ENCODE results near the gene UNC45A. TPM values are rescaled to one million over a fixed set of nuclear protein-coding genes. Genes with fewer than 3 reads are reported as not detected.

Gene UNC45A
- polyA plus RNA-seq, 3 donors = 29.3 to 42.6 (median 30.4) TPM

GRCh38 chr15:90953947-90954711, 19.0 kb downstream of the UNC45A start:
- DNase-seq = no peak
- peaks cover 23 to 38% of the 10 kb centered on the region in 2 donors for H3K4me1 ChIP-seq (ENCODE audit: control insufficient read depth in 1 of 2, insufficient read depth in 2 of 2, low read length in 2 of 2)
- WGBS (ENCODE audit: insufficient coverage) = 88% methylated on average over 1 of the region's 16 CpGs
- peak overlapping the region in 1 of 2 donors; percentile 94 for H3K27ac ChIP-seq (ENCODE audit: low read depth in 1 of 2, low read length in 2 of 2)
- H3K27me3 ChIP-seq (ENCODE audit: control insufficient read depth in 2 of 2, insufficient read depth in 2 of 2, low read length in 2 of 2) = no peaks in the 10 kb centered on the region
- H3K79me2 ChIP-seq (ENCODE audit: insufficient read depth, low read length) = peaks cover 26% of the 10 kb centered on the region
- H2AFZ ChIP-seq (ENCODE audit: insufficient read depth, low read depth, low read length, poor library complexity, severe bottlenecking) = peak overlapping the region; percentile 96
- Mint-ChIP-seq H3K9me3 (peaks cover 0 to 2% (median 0%) of the 10 kb centered on the region in 7 donors), H3K27me3 (ENCODE audit: low read depth in 3 of 3) (no peaks in the 10 kb centered on the region), H3K36me3 (peaks cover 33 to 51% of the 10 kb centered on the region in 2 donors), H3K27ac (peak overlapping the region in 6 of 7 donors; percentile 50 to 96 (median 91)), H3K4me3 (peak overlapping the region in 1 of 2 donors; percentile 67), H3K4me1 (peaks cover 26% of the 10 kb centered on the region)
- peak overlapping the region in 1 of 3 experiments; percentile 79 for H3K4me3 ChIP-seq (replicated peaks in 1 of 3; ENCODE audit: low read depth in 2 of 3, low read length in 3 of 3)
- intact Hi-C loops (cut with micrococcal nuclease) = loop anchor here (2.0 to 10.0 kb wide), 3 partner anchors 41 to 321 kb away; partner anchors contain the start of genes PRC1 (in 1 of the 2) and VPS33B (in 1 of the 2)
- TF ChIP-seq CTCF (IDR thresholded peaks at IDR 0.05) = no peak
- H4K20me1 ChIP-seq (ENCODE audit: insufficient read depth, low read length) = peaks cover 11% of the 10 kb centered on the region
- H3K36me3 ChIP-seq (replicated peaks in 1 of 2; ENCODE audit: control insufficient read depth in 1 of 2, insufficient read depth in 2 of 2, low read length in 2 of 2) = peaks cover 35 to 48% of the 10 kb centered on the region in 2 donors
- H3K4me2 ChIP-seq (replicated peaks; ENCODE audit: extremely low read depth, low read length, poor library complexity, severe bottlenecking) = peak overlapping the region; percentile 80
- H3K9me3 ChIP-seq (replicated peaks in 1 of 2; ENCODE audit: control insufficient read depth in 1 of 2, insufficient read depth in 1 of 2, low read length in 2 of 2) = no peaks in the 10 kb centered on the region
- no peak overlapping the region for H3K9ac ChIP-seq (ENCODE audit: insufficient read depth, low read length, poor library complexity, severe bottlenecking)

GRCh38 chr15:90954712-90955623, 19.9 kb downstream of the UNC45A start, which contains the start of gene RCCD1:
Gene RCCD1 (plus strand): TSS chr15:90954884. CDS start chr15:90956735, 1,851 bp downstream.
- Histone ChIP-seq H3K27ac (ENCODE audit: low read depth in 1 of 2, low read length in 2 of 2) (peak within 1 kb of the TSS; percentile 79 to 94), H3K79me2 (ENCODE audit: insufficient read depth, low read length) (peaks cover 26% of the 10 kb centered on the region), H3K4me3 (replicated peaks in 1 of 3; ENCODE audit: low read depth in 2 of 3, low read length in 3 of 3) (peak within 1 kb of the TSS; percentile 67 to 81 (median 79)), H3K27me3 (ENCODE audit: control insufficient read depth in 2 of 2, insufficient read depth in 2 of 2, low read length in 2 of 2) (no peaks in the 10 kb centered on the region), H4K20me1 (ENCODE audit: insufficient read depth, low read length) (peaks cover 11% of the 10 kb centered on the region), H3K4me1 (ENCODE audit: control insufficient read depth in 1 of 2, insufficient read depth in 2 of 2, low read length in 2 of 2) (peaks cover 17 to 30% of the 10 kb centered on the region in 2 donors), H3K36me3 (replicated peaks in 1 of 2; ENCODE audit: control insufficient read depth in 1 of 2, insufficient read depth in 2 of 2, low read length in 2 of 2) (peaks cover 36 to 44% of the 10 kb centered on the region in 2 donors), H2AFZ (ENCODE audit: insufficient read depth, low read depth, low read length, poor library complexity, severe bottlenecking) (peak within 1 kb of the TSS; percentile 96), H3K9ac (ENCODE audit: insufficient read depth, low read length, poor library complexity, severe bottlenecking) (peak within 1 kb of the TSS; percentile 86), H3K9me3 (replicated peaks in 1 of 2; ENCODE audit: control insufficient read depth in 1 of 2, insufficient read depth in 1 of 2, low read length in 2 of 2) (no peaks in the 10 kb centered on the region), H3K4me2 (replicated peaks; ENCODE audit: extremely low read depth, low read length, poor library complexity, severe bottlenecking) (peak within 1 kb of the TSS; percentile 80)
- H3K27me3 Mint-ChIP-seq (ENCODE audit: low read depth in 3 of 3) = no peaks in the 10 kb centered on the region
- WGBS (ENCODE audit: insufficient coverage) = under 1% methylated on average over 60 of the region's 69 CpGs
- peaks cover 33 to 53% of the 10 kb centered on the region in 2 donors for H3K36me3 Mint-ChIP-seq
- H3K4me1 Mint-ChIP-seq = peaks cover 19% of the 10 kb centered on the region
- intact Hi-C loops (cut with micrococcal nuclease) = loop anchor here (2.0 to 10.0 kb wide), 3 partner anchors 40 to 320 kb away; partner anchors contain the start of genes PRC1 (in 1 of the 2) and VPS33B (in 1 of the 2)
- peak within 1 kb of the TSS; percentile 89 to 96 (median 94) for H3K27ac Mint-ChIP-seq
- peak; percentile 93 to 96 (median 93) for DNase-seq
- peaks cover 0 to 2% (median 0%) of the 10 kb centered on the region in 7 donors for H3K9me3 Mint-ChIP-seq
- TF ChIP-seq CTCF (IDR thresholded peaks at IDR 0.05) = no peak
- peak within 1 kb of the TSS; percentile 81 to 88 for H3K4me3 Mint-ChIP-seq

All from CD14-positive monocyte (primary cell).